MM.1S (cell line): ENCODE data around the gene PTPRG.

Source experiments
- CTCF ChIP-seq: fragments of 300-600 bp; sonication (generic); IDR thresholded peaks from 2 replicates; pipeline ENCODE4 v1.5.1; 2016; ENCODE audit warnings: antibody characterized with exemption, low read length, mixed read lengths
- EZH2 ChIP-seq: fragments of 300-600 bp; sonication (generic); optimal IDR thresholded peaks from 2 replicates; pipeline ENCODE3; 2017; ENCODE audit warnings: low read depth, mild to moderate bottlenecking, antibody characterized with exemption, low read length, mixed read lengths

- TF ChIP-seq CTCF = no peak
- no peak for TF ChIP-seq EZH2
These were observed 537.4 kb downstream of the PTPRG start for GRCh38 chr3:62098646-62099365.
